HAP-1 (cell line): ENCODE results near the gene PYGO2.

Experiments used
- DNase-seq, 2 experiments: peaks; one replicate each; pipeline ENCODE4 v3.0.0-alpha.2; 2016 to 2020; ENCODE audit warnings: low spot score in 2 of 2
- H3K27me3 ChIP-seq: fragments of 250-450 bp; sonication (Bioruptor Pico); 2 replicates; pipeline ENCODE4 v1.5.1; 2020; ENCODE audit warnings: low read depth, mild to moderate bottlenecking, moderate library complexity
- H3K36me3 ChIP-seq: fragments of 250-450 bp; sonication (Bioruptor Pico); replicated peaks from 2 replicates; pipeline ENCODE4 v1.5.1; 2020; ENCODE audit warnings: mild to moderate bottlenecking
- H3K4me1 ChIP-seq: fragments of 250-450 bp; sonication (Bioruptor Pico); 2 replicates; pipeline ENCODE4 v1.5.1; 2020; ENCODE audit warnings: mild to moderate bottlenecking
- H3K4me3 ChIP-seq: fragments of 250-450 bp; sonication (Bioruptor Pico); 2 replicates; pipeline ENCODE4 v1.5.1; 2020; ENCODE audit warnings: mild to moderate bottlenecking, moderate library complexity
- H3K9me3 ChIP-seq: fragments of 250-450 bp; sonication (Bioruptor Pico); 2 replicates; pipeline ENCODE4 v1.5.1; 2020; ENCODE audit warnings: mild to moderate bottlenecking, moderate library complexity
- in situ Hi-C: fragments of 300-500 bp; cut with MboI; formaldehyde crosslinking; loops from 3 replicates; pipeline ENCODE4 v1.14.3; 2020; ENCODE audit warnings: low sequenced_read_pairs, inconsistent platforms, mixed read lengths

Gene PYGO2

DNA sequence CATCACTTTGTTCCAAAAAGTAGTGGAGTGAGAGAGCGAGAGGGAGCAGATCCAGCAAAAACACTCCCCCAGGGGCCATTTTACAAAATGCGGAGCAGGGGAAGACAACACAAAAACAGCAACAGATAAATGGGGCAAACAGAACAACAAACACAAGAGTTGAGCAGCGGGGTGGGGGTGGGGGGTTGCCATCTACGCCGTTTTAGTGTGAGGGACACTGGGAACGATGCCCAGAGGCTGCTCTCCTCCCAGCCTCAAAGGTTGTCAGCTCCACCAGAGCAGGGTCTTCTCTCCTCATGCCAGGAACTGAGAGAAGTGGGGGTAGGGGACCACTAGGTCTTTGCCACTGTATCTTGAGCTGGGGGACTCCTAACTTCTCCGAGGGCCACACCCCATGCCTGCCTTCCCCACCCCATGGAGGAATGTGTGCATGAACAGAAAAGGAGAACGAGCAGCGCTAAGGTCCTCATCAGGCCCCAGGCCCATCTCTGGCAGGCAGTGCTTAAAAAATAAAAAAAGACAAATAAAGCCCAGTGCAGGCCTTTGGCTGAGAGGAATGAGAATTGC lies 4.4 kb downstream of the PYGO2 start:
- in situ Hi-C loops, result no loop called here
- Histone ChIP-seq H3K4me3 (no peak overlapping the region), H3K9me3 (no peaks in the 10 kb centered on the region), H3K4me1 (peaks cover 25% of the 10 kb centered on the region), H3K27me3 (no peaks in the 10 kb centered on the region), H3K36me3 (peaks cover 19% of the 10 kb centered on the region)
- DNase-seq, result no peak

DNA sequence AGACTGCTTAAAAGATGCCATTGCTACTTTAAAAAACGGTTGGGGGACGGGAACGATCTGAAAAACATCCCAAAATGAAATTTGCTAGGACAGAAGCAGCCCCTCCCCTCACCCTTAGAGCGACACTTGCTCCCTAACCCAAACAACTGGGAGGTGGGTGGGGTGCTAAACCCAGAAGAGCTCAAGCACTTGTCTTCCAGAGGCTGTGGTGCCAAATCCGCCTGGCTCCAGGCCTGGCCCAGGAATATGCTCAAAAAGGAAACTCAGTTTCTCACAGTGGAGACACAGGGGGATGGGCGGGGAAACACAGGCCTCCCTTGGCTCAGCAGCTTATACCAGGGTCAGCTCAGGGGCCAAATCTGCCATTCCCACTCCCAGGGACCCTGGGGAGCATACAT lies 5.0 kb downstream of the PYGO2 start:
- in situ Hi-C loops, result no loop called here

GRCh38 chr1:154955718-154956543 lies 5.7 kb downstream of the PYGO2 start, which contains the start of gene PBXIP1:
Gene PBXIP1, minus strand, starts transcription at chr1:154956099. Its CDS starts 2,378 bp downstream, at chr1:154953721.
- H3K4me3 ChIP-seq, result peak within 1 kb of the TSS; percentile 36
- peak; percentile 91 for DNase-seq
- no peaks in the 10 kb centered on the region for H3K9me3 ChIP-seq
- H3K4me1 ChIP-seq, result peaks cover 25% of the 10 kb centered on the region
- in situ Hi-C loops, result no loop called here
- no peaks in the 10 kb centered on the region for H3K27me3 ChIP-seq
- peaks cover 19% of the 10 kb centered on the region for H3K36me3 ChIP-seq

More for the DNA sequence above, 5.0 kb downstream of the PYGO2 start:
- Histone ChIP-seq H3K27me3 (no peaks in the 10 kb centered on the region), H3K9me3 (no peaks in the 10 kb centered on the region), H3K36me3 (peaks cover 19% of the 10 kb centered on the region), H3K4me3 (peak overlapping the region; percentile 36), H3K4me1 (peaks cover 25% of the 10 kb centered on the region)
- no peak for DNase-seq

DNA sequence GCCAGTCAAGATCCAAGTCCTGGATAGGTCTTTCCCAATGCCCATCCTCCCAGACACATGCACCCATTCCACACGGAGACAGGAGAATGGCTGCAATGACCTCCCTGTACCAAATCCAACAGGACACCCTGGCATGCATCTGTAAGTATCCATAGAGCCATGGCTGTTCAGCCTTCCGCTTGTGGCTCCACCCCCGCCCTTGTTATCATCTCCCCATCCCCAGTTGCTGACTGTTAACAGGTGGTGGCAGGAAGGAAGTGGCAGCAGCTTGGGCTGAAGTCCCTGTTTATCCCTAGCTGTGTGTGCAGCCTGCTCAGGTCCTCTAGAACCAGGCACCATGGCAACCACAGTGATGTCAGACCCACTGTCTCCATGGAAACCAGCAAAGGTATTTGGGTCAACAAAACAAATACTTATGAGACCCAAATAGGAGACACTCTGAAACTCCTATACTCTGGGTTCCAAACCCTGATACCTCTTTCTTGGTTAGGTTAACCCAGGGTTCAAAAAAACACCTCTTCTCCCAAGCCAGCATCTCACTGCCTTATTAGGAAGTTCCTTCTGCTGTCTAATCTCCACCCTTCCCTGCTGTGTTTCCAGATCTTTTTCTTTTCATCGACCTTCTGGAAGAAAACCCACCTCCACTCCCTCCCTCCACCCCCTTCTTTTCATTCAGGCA lies 6.4 kb downstream of the PYGO2 start:
- peaks cover 19% of the 10 kb centered on the region for H3K36me3 ChIP-seq
- no peaks in the 10 kb centered on the region for H3K27me3 ChIP-seq
- peak overlapping the region; percentile 36 for H3K4me3 ChIP-seq
- no peaks in the 10 kb centered on the region for H3K9me3 ChIP-seq
- DNase-seq, result peak; percentile 45 to 62
- in situ Hi-C loops, result no loop called here
- peaks cover 19% of the 10 kb centered on the region for H3K4me1 ChIP-seq

GRCh38 chr1:154954541-154954940 lies 7.0 kb downstream of the PYGO2 start:
- Histone ChIP-seq H3K4me1 (peaks cover 19% of the 10 kb centered on the region), H3K36me3 (peaks cover 15% of the 10 kb centered on the region), H3K27me3 (no peaks in the 10 kb centered on the region), H3K4me3 (no peak overlapping the region), H3K9me3 (no peaks in the 10 kb centered on the region)
- no peak for DNase-seq
- in situ Hi-C loops, result no loop called here

- no peaks in the 10 kb centered on the region for H3K27me3 ChIP-seq
- H3K4me1 ChIP-seq, result peaks cover 19% of the 10 kb centered on the region
- in situ Hi-C loops, result no loop called here
- DNase-seq, result no peak
- no peak overlapping the region for H3K4me3 ChIP-seq
- peaks cover 6% of the 10 kb centered on the region for H3K36me3 ChIP-seq
- no peaks in the 10 kb centered on the region for H3K9me3 ChIP-seq
Measured at GRCh38 chr1:154953611-154954038, 8.0 kb downstream of the PYGO2 start.

DNA sequence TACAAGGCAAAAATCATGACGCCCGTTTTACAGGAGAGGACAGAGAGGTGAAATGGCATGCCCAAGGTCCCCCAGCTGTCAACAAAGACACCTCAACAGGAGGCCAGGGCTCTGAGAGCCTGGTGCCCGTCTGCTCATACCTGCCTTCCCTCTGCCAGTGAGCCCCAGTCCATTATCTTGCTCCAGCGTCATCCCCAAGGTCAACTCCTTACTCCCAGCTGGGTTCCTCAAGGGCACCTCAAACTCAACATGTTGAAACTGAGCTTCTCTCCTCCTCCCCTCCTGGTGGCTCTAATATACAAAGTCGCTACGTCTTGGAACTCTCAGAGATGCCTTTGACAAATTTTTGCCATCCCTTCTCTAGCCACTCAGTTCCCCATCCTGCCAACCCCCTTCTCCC lies 8.9 kb downstream of the PYGO2 start:
- Histone ChIP-seq H3K4me1 (peaks cover 19% of the 10 kb centered on the region), H3K9me3 (no peaks in the 10 kb centered on the region), H3K4me3 (no peak overlapping the region), H3K27me3 (no peaks in the 10 kb centered on the region), H3K36me3 (no peaks in the 10 kb centered on the region)
- in situ Hi-C loops, result no loop called here
- no peak for DNase-seq

DNA sequence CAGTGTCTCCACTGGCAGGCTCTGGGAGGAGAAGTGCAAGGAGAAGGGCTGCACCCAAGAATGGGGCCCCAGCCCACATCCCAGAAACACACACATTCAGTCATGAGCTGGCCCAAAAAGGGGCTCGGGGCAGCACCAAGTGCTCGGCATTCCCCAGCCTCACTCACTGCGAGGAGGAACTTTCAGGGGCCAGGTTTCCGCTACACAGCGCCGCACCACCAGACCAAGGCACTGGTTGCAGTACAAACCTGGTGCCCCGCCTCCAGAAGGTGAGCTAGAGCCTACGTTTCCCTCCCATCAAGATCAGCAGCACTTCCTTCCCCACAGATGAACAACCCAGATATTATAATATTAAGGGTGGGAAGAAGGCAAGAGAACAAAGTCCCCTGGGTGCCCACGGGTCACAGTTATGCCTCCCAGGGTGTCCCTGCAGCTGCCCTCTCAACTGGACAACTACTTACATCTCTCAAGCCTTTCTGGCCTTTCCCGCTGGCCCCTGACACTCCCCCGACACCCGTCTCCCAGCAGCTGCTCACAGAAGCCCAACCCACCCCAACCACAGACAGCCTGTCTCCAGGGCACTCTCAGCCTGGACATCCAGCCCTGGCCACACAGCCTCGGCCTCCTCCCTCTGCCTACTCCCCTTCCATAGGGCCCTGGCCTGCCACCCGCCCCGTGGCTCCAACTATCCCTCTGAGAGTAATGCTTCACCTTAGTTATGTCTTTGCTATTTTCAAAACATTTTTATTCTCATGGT lies 9.5 kb downstream of the PYGO2 start:
- in situ Hi-C loops, result no loop called here
- H3K36me3 ChIP-seq, result no peaks in the 10 kb centered on the region
- no peaks in the 10 kb centered on the region for H3K27me3 ChIP-seq
- no peak for DNase-seq
- no peaks in the 10 kb centered on the region for H3K9me3 ChIP-seq
- no peak overlapping the region for H3K4me3 ChIP-seq
- H3K4me1 ChIP-seq, result peaks cover 19% of the 10 kb centered on the region

DNA sequence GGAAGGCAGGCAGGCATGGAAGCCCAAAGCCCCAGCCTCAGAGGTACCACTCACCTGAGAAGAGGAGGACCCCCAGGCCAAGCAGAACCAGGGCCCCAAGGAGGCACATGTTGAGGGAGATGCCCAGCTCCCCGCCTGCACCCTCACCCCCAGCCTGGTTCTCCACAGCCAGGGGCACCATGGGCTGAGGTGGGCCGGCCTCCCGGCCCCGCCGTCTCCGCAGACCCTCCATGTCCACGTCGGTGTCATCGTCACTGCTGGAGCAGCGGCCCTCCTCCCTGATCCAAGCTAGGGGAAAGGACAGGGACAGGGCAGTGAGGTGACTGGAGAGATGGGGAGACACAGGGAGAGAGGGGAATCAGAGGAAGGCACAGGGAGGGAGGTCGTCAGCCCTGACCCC lies 13.5 kb downstream of the PYGO2 start:
- H3K27me3 ChIP-seq, result no peaks in the 10 kb centered on the region
- in situ Hi-C loops, result no loop called here
- H3K4me3 ChIP-seq, result no peak overlapping the region
- no peaks in the 10 kb centered on the region for H3K9me3 ChIP-seq
- H3K36me3 ChIP-seq, result no peaks in the 10 kb centered on the region
- no peak for DNase-seq
- peaks cover 10% of the 10 kb centered on the region; the same call in 1 of the 2 replicates for H3K4me1 ChIP-seq

DNA sequence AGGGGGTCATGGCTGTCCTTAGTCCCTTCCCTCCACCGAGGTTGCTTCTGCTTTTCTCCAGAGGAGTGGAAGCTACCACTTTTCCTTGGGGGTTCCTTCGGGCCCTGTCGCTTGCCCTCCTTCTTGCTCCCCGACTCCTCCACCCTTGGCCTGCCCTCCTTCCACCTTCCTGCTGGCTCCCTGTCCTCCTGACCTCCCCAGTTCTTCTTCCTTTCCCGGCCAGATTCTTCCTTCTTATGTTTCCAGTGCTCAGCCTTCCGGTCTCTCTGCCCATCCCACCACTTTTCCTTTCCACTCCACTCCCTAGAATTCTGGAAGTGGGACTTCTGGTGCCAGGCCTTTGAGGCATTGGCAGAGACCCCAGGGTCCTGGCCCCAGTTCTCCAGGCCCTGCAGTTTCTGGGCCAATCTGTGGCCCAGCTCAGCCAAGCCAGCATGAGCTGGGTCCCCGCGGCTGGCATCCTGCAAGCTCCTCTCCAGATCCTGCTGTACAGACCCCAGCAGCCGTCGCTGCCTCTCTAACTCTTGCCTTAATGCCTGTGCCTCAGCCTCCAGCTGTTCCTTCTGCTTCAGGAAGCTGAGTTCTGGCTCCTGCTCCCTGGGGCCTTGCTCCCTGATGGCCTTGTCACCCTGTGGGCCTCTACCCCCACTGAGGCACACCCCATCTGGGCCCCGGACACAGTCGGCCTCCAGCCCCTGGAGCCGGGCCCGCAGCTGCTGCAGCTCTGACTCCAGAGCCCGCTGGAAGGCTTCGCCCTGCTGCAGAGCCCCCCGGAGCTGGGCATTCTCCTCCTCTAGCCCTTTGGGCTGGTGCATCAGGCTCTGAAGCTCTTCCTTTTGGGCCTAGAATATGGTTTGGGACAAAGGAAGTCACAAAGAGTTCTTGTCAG lies 15.4 kb downstream of the PYGO2 start:
- no peak for DNase-seq
- no peaks in the 10 kb centered on the region for H3K9me3 ChIP-seq
- in situ Hi-C loops, result no loop called here
- no peaks in the 10 kb centered on the region for H3K27me3 ChIP-seq
- H3K36me3 ChIP-seq, result no peaks in the 10 kb centered on the region
- H3K4me1 ChIP-seq, result peaks cover 10% of the 10 kb centered on the region; the same call in 1 of the 2 replicates
- H3K4me3 ChIP-seq, result no peak overlapping the region

DNA sequence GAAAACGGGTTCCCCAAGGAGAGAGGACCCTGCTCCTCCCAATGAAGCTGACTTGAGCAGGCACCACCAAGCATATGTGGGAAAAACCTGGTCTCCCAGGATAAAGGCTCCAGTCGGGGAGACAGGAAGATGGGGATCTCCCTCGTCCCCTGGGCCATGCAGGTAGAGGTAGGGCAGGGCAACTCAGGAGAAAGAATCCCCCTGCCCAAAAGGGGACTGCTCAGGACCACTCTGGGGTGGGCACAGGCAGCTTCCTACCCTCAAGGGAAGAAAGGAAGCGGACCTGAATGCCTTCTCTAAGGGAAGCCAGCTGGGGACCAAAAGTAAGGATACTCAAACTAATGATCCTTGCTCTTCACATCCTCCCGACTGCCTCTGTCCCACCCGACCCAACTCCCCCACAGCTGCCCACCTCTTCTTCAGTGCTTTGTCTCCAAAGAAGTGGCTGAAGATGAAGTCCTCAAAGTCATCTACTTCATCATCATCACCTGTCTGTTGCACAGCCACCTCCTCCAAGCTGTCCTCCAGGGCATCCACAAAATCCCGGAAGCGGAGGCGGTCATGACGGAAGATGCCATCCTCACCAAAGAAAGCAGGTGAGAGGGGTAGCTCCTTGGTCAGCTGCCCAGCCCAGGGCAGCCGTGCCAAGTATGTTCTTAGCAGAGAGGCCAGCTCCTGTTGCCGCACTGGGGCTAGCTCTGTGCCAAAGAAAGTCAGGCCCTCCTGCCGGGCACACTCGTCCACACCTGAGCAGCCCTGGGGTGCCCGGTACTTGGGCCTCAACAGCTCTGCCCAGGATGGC lies 16.2 kb downstream of the PYGO2 start:
- in situ Hi-C loops, result no loop called here
- Histone ChIP-seq H3K9me3 (no peaks in the 10 kb centered on the region), H3K36me3 (no peaks in the 10 kb centered on the region), H3K4me1 (peaks cover 15% of the 10 kb centered on the region), H3K4me3 (no peak overlapping the region), H3K27me3 (no peaks in the 10 kb centered on the region)
- DNase-seq, result no peak

DNA sequence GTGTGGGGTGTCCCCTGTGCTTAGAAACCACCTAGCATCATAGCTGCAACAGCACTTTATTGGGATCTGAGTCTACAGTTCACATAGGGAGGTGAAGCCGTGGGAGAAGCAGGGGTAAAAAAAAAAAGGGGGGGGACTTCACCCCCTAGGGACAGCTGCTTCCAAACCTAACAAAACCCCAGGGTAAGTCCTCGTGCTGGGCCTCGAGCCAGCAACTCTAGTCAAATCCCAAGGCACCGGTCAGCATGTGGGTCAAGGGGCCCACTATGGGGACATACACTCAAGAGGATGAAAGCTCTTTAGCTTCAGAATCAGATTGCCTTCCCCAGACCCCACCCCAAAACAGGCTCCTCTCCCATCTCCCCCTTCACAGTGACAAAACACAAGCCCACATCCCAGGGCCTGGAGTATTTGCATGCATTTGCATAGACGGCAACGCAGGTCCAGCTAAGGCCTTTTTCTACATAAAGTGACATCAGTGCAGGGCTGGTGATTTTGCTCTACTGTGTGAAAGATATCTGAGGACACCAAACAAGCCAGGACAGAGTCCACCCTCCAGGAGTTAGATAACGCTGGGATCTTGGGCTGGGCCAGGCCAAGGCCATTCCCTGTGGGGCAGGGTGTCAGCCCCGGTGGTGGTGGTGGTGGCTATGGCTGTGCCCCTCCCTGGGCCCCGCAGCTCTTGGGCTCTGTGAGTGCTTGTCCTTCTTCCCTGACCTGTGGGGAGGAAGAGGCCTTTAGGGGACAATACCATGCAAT lies 17.0 kb downstream of the PYGO2 start:
- Histone ChIP-seq H3K36me3 (no peaks in the 10 kb centered on the region), H3K9me3 (no peaks in the 10 kb centered on the region), H3K4me3 (no peak overlapping the region), H3K4me1 (peaks cover 19% of the 10 kb centered on the region), H3K27me3 (no peaks in the 10 kb centered on the region)
- DNase-seq, result no peak
- in situ Hi-C loops, result no loop called here
